NCI-H146 (cell line): Measurements from ENCODE around the gene MVB12B.

Experiments used
- DNase-seq: peaks from one replicate; lab custom pipeline; 2025; lab: John Stamatoyannopoulos, UW

Gene MVB12B

GRCh38 chr9:126303488-126303887, 23.1 kb upstream of the MVB12B start:
- DNase-seq, result no peak

GRCh38 chr9:126304207-126304970, 22.2 kb upstream of the MVB12B start:
- DNase-seq, result no peak

- DNase-seq, result no peak
Observed at GRCh38 chr9:126304971-126305320, 21.7 kb upstream of the MVB12B start.

GRCh38 chr9:126306071-126306647, 20.5 kb upstream of the MVB12B start:
- no peak for DNase-seq

GRCh38 chr9:126307322-126308061, 19.1 kb upstream of the MVB12B start:
- DNase-seq, result no peak

- no peak for DNase-seq
Observed at GRCh38 chr9:126309427-126310189, 17.0 kb upstream of the MVB12B start.

- no peak for DNase-seq
Observed at GRCh38 chr9:126312584-126313551, 13.8 kb upstream of the MVB12B start.

GRCh38 chr9:126316085-126316655, 10.5 kb upstream of the MVB12B start:
- no peak for DNase-seq

GRCh38 chr9:126317513-126317912, 9.1 kb upstream of the MVB12B start:
- no peak for DNase-seq

- DNase-seq, result no peak
Observed at GRCh38 chr9:126318858-126319257, 7.8 kb upstream of the MVB12B start.

- no peak for DNase-seq
Observed at GRCh38 chr9:126319671-126320070, 7.0 kb upstream of the MVB12B start.

- DNase-seq, result no peak
Observed at GRCh38 chr9:126320158-126320922, 6.3 kb upstream of the MVB12B start.

- DNase-seq, result no peak
Observed at GRCh38 chr9:126321742-126322141, 4.9 kb upstream of the MVB12B start.

- no peak for DNase-seq
Observed at GRCh38 chr9:126325821-126326220, 808 bp upstream of the MVB12B start.

GRCh38 chr9:126327006-126327713, 531 bp downstream of the MVB12B start:
- DNase-seq, result peak; percentile 31

GRCh38 chr9:126327714-126328185, 1.1 kb downstream of the MVB12B start:
- DNase-seq, result no peak

GRCh38 chr9:126328407-126328806, 1.8 kb downstream of the MVB12B start:
- DNase-seq, result no peak

- no peak for DNase-seq
Observed at GRCh38 chr9:126329476-126330275, 3.0 kb downstream of the MVB12B start.
